Fibroblast of peridontal ligament (primary cell): Measurements from ENCODE around the gene TNFRSF1B.

Source experiments
- DNase-seq: peaks from one replicate; pipeline ENCODE4 v3.0.0-alpha.2; 2010; ENCODE audit errors: extremely low read depth

The TNFRSF1B gene

GRCh38 chr1:12176298-12177118, 9.7 kb downstream of the TNFRSF1B start:
- no peak for DNase-seq

- no peak for DNase-seq
Observed at GRCh38 chr1:12177156-12177998, 10.6 kb downstream of the TNFRSF1B start.

GRCh38 chr1:12177999-12178441, 11.2 kb downstream of the TNFRSF1B start:
- DNase-seq: peak; percentile 90

- no peak for DNase-seq
Observed at GRCh38 chr1:12178511-12178910, 11.7 kb downstream of the TNFRSF1B start.

- peak; percentile 54 for DNase-seq
Observed at GRCh38 chr1:12179111-12179519, 12.3 kb downstream of the TNFRSF1B start.

- no peak for DNase-seq
Observed at GRCh38 chr1:12179676-12180075, 12.9 kb downstream of the TNFRSF1B start.

- DNase-seq: no peak
Observed at GRCh38 chr1:12180315-12180714, 13.5 kb downstream of the TNFRSF1B start.

- no peak for DNase-seq
Observed at GRCh38 chr1:12180903-12181302, 14.1 kb downstream of the TNFRSF1B start.

- no peak for DNase-seq
Observed at GRCh38 chr1:12181568-12181967, 14.8 kb downstream of the TNFRSF1B start.

GRCh38 chr1:12182410-12182984, 15.7 kb downstream of the TNFRSF1B start:
- no peak for DNase-seq

GRCh38 chr1:12183095-12183794, 16.5 kb downstream of the TNFRSF1B start:
- no peak for DNase-seq

- DNase-seq: peak; percentile 83
Observed at GRCh38 chr1:12184008-12184681, 17.4 kb downstream of the TNFRSF1B start.

- DNase-seq: no peak
Observed at GRCh38 chr1:12185036-12185917, 18.5 kb downstream of the TNFRSF1B start.

- no peak for DNase-seq
Observed at GRCh38 chr1:12185918-12186678, 19.3 kb downstream of the TNFRSF1B start.

GRCh38 chr1:12186679-12186985, 19.8 kb downstream of the TNFRSF1B start:
- no peak for DNase-seq

GRCh38 chr1:12188115-12188514, 21.3 kb downstream of the TNFRSF1B start:
- DNase-seq: no peak

- DNase-seq: no peak
Observed at GRCh38 chr1:12188657-12189327, 22.0 kb downstream of the TNFRSF1B start.

- DNase-seq: no peak
Observed at GRCh38 chr1:12189328-12189682, 22.5 kb downstream of the TNFRSF1B start.
